SH-SY5Y (cell line): ENCODE measurements around the gene CDK14.

Source experiments
- GATA2 ChIP-seq: IDR thresholded peaks from 2 replicates; pipeline ENCODE4 v1.6.1; 2011; ENCODE audit warnings: mild to moderate bottlenecking, low read depth, low read length
- GATA3 ChIP-seq: IDR thresholded peaks from 2 replicates; pipeline ENCODE4 v1.6.1; 2011; ENCODE audit warnings: low read depth, mild to moderate bottlenecking, low read length, moderate library complexity

- TF ChIP-seq GATA3 = no peak
- TF ChIP-seq GATA2 = no peak
These were observed 361.8 kb downstream of the CDK14 start for GRCh38 chr7:90957883-90958282.
